ENCODE data around the gene TMEM267. TPM values are rescaled to one million over a fixed set of nuclear protein-coding genes. Genes with fewer than 3 reads are reported as not detected.
"Not testable (repeated sequence)": the region's sequence is repeated elsewhere in the genome, so short reads cannot be mapped to it uniquely, and the experiment has no call there.

The TMEM267 gene
- total and polyA plus RNA-seq, 9 donors = 6.3 to 23.0 (median 9.2) TPM

DNA sequence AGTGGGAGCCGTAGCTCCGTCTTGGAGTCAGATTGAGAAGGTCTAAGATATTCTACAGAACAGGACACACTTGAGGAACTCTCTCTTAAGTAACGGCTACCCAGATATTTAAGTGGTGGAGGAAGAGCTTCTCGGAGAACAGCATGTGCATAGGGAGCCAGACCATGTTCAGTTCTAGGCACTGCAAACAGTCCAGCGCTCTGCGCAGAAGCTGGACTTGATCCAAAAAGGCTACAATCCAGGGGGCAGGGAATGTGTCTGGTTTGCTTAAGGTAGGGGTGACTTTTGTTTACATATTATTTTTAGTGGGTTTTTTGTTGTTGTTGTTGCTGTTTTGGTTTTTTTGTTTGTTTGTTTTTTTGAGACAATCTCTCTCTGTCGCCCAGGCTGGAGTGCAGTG, 54.6 kb downstream of the TMEM267 start:
- H3K27me3 ChIP-seq = no peaks in the 10 kb centered on the region
- H3K36me3 ChIP-seq = no peaks in the 10 kb centered on the region
- no peak for TF ChIP-seq POLR2A (IDR thresholded peaks at IDR 0.05)
- no peak for TF ChIP-seq EP300 (IDR thresholded peaks at IDR 0.05)
- TF ChIP-seq, protein P1, sequence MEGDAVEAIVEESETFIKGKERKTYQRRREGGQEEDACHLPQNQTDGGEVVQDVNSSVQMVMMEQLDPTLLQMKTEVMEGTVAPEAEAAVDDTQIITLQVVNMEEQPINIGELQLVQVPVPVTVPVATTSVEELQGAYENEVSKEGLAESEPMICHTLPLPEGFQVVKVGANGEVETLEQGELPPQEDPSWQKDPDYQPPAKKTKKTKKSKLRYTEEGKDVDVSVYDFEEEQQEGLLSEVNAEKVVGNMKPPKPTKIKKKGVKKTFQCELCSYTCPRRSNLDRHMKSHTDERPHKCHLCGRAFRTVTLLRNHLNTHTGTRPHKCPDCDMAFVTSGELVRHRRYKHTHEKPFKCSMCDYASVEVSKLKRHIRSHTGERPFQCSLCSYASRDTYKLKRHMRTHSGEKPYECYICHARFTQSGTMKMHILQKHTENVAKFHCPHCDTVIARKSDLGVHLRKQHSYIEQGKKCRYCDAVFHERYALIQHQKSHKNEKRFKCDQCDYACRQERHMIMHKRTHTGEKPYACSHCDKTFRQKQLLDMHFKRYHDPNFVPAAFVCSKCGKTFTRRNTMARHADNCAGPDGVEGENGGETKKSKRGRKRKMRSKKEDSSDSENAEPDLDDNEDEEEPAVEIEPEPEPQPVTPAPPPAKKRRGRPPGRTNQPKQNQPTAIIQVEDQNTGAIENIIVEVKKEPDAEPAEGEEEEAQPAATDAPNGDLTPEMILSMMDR (IDR thresholded peaks at IDR 0.05) = no peak
- no peaks in the 10 kb centered on the region for H3K4me1 ChIP-seq (ENCODE audit: insufficient read depth)
- no peak for DNase-seq
- H3K9me3 ChIP-seq = no peaks in the 10 kb centered on the region
- no peak overlapping the region for H3K4me3 ChIP-seq
- WGBS, 3 donors = 78 to 79% (median 78%) methylated on average over 7 of the region's 7 CpGs
- H3K27ac ChIP-seq = no peak overlapping the region
- intact Hi-C loops (cut with DNase I) = no loop called here

DNA sequence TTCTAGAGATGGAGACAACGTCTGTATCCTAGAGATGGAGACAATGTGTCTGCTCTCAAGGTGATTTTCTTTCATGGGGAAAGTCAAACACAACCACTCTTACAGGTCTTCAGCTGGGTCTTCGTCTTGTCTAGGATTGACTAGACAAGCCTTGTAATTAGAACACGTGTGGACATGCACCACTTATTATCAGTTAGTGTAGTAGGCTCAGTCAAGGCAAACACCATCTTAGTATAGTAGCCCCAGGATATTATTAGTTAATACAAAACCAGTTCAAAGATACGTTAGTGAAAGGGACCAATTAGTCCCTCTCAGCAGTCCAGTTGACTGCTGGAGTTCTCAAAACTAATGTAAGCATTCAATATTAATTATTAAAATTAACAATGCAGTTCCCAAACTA, 56.4 kb downstream of the TMEM267 start:
- 59 to 83% (median 68%) methylated on average over 4 of the region's 4 CpGs for WGBS, 3 donors
- TF ChIP-seq EP300 (IDR thresholded peaks at IDR 0.05) = no peak
- TF ChIP-seq, protein P1 (IDR thresholded peaks at IDR 0.05) = no peak
- no peak for TF ChIP-seq POLR2A (IDR thresholded peaks at IDR 0.05)
- intact Hi-C loops (cut with DNase I) = no loop called here
- no peaks in the 10 kb centered on the region for H3K36me3 ChIP-seq
- no peaks in the 10 kb centered on the region for H3K9me3 ChIP-seq
- no peaks in the 10 kb centered on the region for H3K27me3 ChIP-seq
- H3K4me1 ChIP-seq (ENCODE audit: insufficient read depth) = no peaks in the 10 kb centered on the region
- H3K4me3 ChIP-seq = no peak overlapping the region
- no peak overlapping the region for H3K27ac ChIP-seq
- DNase-seq = no peak

DNA sequence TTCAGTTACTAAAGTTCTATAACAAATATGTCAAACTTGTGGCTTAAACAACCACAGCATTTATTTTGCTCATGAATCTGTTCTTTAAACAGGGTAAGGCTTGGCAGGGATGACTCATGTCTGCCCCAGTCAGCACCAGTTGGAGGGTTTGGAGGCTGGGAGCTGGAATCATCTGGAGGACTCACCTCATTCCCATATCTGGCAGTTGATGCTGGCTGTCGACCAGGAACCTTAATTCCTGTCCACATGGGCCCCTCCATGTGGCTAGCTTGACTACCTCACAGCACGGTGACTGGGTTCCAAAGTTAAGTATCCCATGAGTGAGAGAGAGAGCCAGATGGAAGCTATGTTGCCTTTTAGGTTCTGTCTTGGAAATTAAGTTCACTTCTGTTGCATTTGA, 57.7 kb downstream of the TMEM267 start:
- Histone ChIP-seq H3K36me3 (no peaks in the 10 kb centered on the region), H3K27ac (no peak overlapping the region), H3K4me3 (no peak overlapping the region), H3K27me3 (no peaks in the 10 kb centered on the region), H3K4me1 (ENCODE audit: insufficient read depth) (no peaks in the 10 kb centered on the region), H3K9me3 (no peaks in the 10 kb centered on the region)
- intact Hi-C loops (cut with DNase I) = no loop called here
- TF ChIP-seq POLR2A (IDR thresholded peaks at IDR 0.05) (no peak), EP300 (IDR thresholded peaks at IDR 0.05) (no peak)
- TF ChIP-seq, protein P1 (IDR thresholded peaks at IDR 0.05) = no peak
- 61 to 85% (median 71%) methylated on average over 2 of the region's 2 CpGs for WGBS, 3 donors
- no peak for DNase-seq

DNA sequence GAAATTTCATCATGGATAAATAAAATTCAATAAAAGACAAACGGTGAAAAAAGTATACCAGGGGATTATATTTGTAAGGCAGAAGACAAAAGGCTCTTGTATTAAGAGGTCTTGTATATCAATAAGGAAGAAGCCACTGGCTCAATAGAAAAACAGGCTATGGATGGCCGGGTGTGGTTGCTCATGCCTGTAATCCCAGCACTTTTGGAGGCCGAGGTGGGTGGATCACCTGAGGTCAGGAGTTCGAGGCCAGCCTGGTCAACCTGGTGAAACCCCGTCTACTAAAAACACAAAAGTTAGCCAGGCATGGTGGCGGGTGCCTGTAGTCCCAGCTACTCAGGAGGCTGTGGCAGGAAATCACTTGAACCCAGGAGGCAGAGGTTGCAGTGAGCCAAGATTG, 60.6 kb downstream of the TMEM267 start:
- DNase-seq; H3K9me3 ChIP-seq; H3K36me3 ChIP-seq; H3K27me3 ChIP-seq; H3K27ac ChIP-seq; H3K4me3 ChIP-seq; H3K4me1 ChIP-seq (ENCODE audit: insufficient read depth); intact Hi-C loops (cut with DNase I): not testable (repeated sequence)
- 75 to 78% (median 76%) methylated on average over 6 of the region's 6 CpGs for WGBS, 3 donors

DNA sequence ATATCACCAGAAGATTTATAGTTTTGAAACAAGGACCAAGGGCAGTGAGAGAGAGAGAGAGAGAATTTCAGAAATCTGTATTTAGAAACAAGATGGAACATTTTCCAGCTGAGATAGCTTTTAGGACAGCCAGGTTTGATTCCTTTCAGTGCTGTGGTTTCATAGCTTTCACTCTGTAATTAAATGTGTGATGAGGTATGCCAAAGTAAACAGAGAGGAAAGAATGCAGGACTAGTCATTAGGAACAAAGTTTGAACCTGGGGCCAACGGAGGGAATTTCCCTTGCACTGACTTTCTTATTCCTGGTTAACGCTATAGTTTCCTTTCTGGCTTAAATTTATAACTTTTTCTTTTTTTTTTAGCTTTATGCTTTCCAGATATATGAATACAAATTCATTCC, 61.5 kb downstream of the TMEM267 start:
- H3K27ac ChIP-seq = no peak overlapping the region
- intact Hi-C loops (cut with DNase I) = no loop called here
- no peaks in the 10 kb centered on the region for H3K4me1 ChIP-seq (ENCODE audit: insufficient read depth)
- WGBS, 3 donors = 1 to 6% (median 4%) methylated on average over 2 of the region's 2 CpGs
- H3K36me3 ChIP-seq = no peaks in the 10 kb centered on the region
- DNase-seq = no peak
- H3K4me3 ChIP-seq = no peak overlapping the region
- no peaks in the 10 kb centered on the region for H3K9me3 ChIP-seq
- TF ChIP-seq EP300 (IDR thresholded peaks at IDR 0.05) = no peak
- TF ChIP-seq, protein P1 (IDR thresholded peaks at IDR 0.05) = no peak
- no peak for TF ChIP-seq POLR2A (IDR thresholded peaks at IDR 0.05)
- H3K27me3 ChIP-seq = no peaks in the 10 kb centered on the region

All from ovary (tissue), 9 donors.